Epithelial cell of proximal tubule (primary cell): ENCODE results near the gene ATP1B2. TPM values are rescaled to one million over a fixed set of nuclear protein-coding genes. Genes with fewer than 3 reads are reported as not detected.

ENCODE experiments used
- DNase-seq: peaks from one replicate; pipeline ENCODE4 v3.0.0-alpha.2; 2011; ENCODE audit warnings: low read depth
- H3K4me3 ChIP-seq: 2 replicates; pipeline ENCODE4 v1.5.1; 2011; ENCODE audit warnings: low read depth, mild to moderate bottlenecking, low read length
- total RNA-seq: library from RNA; depleted of rRNA; stranded (reverse); fragments of >200 nt; gene quantifications from 2 replicates; pipeline ENCODE4 v1.2.3, GENCODE V29; 2015
- TF ChIP-seq, protein P1 (sequence below): conservative IDR thresholded peaks from 2 replicates; pipeline ENCODE4 v1.5.1; 2012; ENCODE audit warnings: low read depth, mild to moderate bottlenecking, low read length

The ATP1B2 gene
- total RNA-seq, 1 donor from 2014 or later = not detected

GRCh38 chr17:7651097-7651664, 455 bp downstream of the ATP1B2 start:
- no peak overlapping the region for H3K4me3 ChIP-seq
- TF ChIP-seq, protein P1, sequence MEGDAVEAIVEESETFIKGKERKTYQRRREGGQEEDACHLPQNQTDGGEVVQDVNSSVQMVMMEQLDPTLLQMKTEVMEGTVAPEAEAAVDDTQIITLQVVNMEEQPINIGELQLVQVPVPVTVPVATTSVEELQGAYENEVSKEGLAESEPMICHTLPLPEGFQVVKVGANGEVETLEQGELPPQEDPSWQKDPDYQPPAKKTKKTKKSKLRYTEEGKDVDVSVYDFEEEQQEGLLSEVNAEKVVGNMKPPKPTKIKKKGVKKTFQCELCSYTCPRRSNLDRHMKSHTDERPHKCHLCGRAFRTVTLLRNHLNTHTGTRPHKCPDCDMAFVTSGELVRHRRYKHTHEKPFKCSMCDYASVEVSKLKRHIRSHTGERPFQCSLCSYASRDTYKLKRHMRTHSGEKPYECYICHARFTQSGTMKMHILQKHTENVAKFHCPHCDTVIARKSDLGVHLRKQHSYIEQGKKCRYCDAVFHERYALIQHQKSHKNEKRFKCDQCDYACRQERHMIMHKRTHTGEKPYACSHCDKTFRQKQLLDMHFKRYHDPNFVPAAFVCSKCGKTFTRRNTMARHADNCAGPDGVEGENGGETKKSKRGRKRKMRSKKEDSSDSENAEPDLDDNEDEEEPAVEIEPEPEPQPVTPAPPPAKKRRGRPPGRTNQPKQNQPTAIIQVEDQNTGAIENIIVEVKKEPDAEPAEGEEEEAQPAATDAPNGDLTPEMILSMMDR = no peak
- no peak for DNase-seq

DNA sequence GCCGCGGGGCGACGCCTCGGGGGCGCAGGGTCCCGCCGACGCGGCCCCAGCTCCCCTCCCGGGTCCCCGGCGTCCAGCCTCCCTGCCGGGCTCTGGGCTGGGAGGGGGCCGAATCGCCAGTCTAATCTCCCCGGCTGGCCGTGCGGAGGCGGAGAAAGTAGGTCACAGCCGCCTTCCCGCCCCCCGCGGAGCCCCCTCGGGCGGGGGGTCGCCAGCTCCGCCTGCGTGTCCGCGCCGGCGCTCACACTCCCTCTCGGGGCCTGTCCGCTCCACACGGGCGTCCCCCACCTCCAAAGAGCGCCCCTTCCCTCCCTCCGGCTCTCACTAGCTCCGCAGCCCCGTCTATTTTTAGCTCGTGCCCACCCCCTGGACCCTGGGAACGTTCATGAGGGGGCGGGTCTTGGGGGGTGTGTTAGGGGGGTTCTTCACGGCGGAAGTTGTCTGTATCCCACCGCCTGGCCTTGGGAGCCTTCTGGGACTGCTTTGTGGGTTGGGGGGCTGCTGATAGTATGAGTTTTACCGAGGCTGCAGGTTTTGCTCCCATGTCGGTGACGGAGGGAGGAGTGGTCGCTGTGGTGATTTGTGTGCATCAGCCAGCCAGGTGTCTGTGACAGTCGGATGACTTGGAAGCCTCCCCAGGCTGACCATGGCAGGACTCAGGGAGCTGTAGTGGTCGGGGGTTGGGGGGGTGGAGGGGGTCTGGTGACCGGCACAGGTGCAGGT, 1.1 kb downstream of the ATP1B2 start:
- TF ChIP-seq, protein P1 = no peak
- no peak for DNase-seq
- H3K4me3 ChIP-seq = no peak overlapping the region

- DNase-seq = no peak
- TF ChIP-seq, protein P1 = no peak
- H3K4me3 ChIP-seq = no peak overlapping the region
Observed at GRCh38 chr17:7652388-7653356, 1.9 kb downstream of the ATP1B2 start.

- TF ChIP-seq, protein P1 = no peak
- no peak for DNase-seq
- no peak overlapping the region for H3K4me3 ChIP-seq
Observed at GRCh38 chr17:7654832-7655540, 4.3 kb downstream of the ATP1B2 start.

- H3K4me3 ChIP-seq = no peak overlapping the region
- no peak for DNase-seq
Observed at GRCh38 chr17:7655541-7655840, 4.8 kb downstream of the ATP1B2 start.

More at GRCh38 chr17:7655541-7655840, 4.8 kb downstream of the ATP1B2 start:
- TF ChIP-seq, protein P1 = no peak
